Occipital lobe (tissue), 2 donors: ENCODE data around the gene GPBP1L1. TPM values are rescaled to one million over a fixed set of nuclear protein-coding genes. Genes with fewer than 3 reads are reported as not detected.
"Not testable (repeated sequence)": the region's sequence is repeated elsewhere in the genome, so short reads cannot be mapped to it uniquely, and the experiment has no call there.

Experiments
- DNase-seq: peaks from one replicate; lab custom pipeline; 2025; lab: John Stamatoyannopoulos, UW
- total RNA-seq: library from RNA; depleted of rRNA; stranded (reverse); fragments of >200 nt; gene quantifications from one replicate; pipeline ENCODE4 v1.2.3, GENCODE V29; 2014

Gene GPBP1L1
- total RNA-seq, 1 donor from 2014 or later, result 55.4 TPM

DNA sequence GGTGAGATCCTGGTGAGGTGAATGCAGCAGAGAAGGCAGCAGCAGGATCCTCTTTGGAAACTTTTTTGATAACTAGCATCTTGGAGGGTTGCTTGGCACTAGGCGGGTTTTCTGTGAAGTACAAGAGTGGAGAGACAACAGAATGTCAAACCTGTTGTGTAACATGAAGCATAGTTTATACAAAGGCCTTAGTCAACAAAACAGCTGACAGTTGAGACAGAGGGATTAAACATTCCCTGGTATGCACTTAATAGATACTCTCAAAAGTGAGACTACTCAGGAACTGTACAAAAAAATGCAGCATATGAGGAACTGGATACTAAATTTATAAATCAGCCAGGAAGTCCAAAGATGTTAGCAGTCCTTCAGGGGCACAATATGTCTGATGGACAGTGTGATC lies 46.0 kb downstream of the GPBP1L1 start:
- no peak for DNase-seq

DNA sequence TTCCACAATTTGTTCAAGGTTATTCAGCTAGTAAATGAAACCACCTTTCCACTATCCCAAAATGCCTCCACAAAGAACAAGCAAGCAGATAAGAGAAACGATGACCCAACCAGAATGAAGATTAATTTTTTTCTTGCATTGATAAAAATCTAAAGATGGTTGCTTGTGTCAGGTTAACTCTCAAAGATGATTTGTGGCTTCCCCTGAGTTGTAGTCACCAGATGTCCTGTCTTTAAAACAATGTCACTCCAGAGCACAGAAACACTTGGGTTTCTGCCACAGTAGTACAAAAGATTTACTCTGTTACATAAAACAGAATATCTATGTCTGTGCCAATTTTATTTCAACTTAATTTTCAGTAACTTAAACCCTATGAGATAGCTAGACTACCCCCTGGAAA lies 51.1 kb downstream of the GPBP1L1 start:
- DNase-seq, result no peak

DNA sequence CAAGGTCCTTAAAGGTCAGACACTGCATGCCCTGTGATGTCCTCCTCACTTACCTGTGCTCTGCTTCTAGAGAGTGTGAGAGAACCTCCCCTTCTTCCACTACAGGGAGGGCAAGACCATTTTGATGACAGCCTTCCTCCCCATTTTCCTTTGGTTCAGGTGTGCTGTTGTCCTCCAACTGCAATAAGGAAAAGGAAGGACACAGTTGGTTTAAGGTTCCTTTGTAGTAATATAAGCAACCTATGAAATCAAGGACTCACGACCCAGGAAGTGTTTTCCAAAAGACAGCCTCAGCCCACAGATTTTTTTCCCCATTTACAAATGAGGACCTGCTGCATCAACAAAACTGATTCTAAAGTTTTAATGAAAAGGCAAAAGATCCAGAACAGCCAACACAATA lies 55.9 kb downstream of the GPBP1L1 start:
- DNase-seq, result no peak

DNA sequence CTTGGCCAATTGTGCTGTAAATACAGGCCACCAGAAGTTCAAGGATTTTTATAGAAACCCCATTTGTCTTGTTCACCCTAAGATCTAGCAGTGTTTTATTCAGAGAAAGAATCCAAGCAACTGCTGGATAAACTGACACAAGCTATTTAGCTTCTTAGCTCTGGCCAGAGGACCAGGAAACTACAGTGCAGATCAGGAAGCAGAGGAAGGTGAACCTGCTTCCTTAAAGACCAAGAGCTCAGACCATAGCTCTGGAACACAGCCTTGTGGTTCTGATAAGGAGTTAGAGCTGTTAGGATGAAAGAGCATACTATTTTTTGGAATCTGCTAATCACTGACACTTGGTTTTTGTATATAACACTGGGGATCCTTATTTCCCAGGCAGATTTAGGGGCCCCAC lies 57.3 kb downstream of the GPBP1L1 start:
- no peak for DNase-seq

- DNase-seq, result no peak
Observed at GRCh38 chr1:45623972-45624371, 62.4 kb downstream of the GPBP1L1 start, which contains the start of gene CCDC17. Gene CCDC17 (minus strand): TSS chr1:45624054. CDS start chr1:45623909, 145 bp downstream.

GRCh38 chr1:45622524-45623394 lies 63.6 kb downstream of the GPBP1L1 start:
- DNase-seq, result no peak

DNA sequence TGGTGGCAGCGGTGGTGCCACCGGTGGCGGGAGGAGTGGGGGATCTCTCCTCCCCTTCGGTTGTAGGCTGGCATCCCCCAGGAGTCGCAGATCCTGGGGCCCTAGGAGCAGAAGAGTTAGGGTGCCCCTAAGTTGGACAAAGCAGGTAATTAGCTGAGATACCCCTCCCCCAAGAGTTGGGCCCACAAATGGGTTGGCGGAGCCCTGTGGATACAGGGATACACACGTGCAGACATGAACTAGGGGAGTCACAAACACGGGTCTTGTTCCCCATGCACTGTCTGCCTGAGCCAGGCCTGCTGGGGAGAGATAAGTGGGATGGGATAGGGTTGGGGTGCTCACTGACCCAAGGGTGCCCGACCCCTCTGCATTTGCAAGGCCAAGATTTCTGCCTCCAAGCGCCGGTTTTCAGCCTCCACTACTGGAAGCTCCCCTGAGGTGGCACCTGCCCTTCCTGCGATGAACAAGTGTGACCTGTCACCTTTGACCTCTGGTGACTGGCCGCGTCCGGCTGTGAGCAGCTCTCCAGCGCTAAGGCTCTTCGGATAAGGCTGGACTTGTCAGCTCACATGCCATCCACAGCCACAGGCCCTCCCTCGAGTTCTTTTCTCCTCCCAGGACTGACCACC lies 64.3 kb downstream of the GPBP1L1 start:
- no peak for DNase-seq

GRCh38 chr1:45621501-45621836 lies 64.9 kb downstream of the GPBP1L1 start:
- DNase-seq, result no peak

DNA sequence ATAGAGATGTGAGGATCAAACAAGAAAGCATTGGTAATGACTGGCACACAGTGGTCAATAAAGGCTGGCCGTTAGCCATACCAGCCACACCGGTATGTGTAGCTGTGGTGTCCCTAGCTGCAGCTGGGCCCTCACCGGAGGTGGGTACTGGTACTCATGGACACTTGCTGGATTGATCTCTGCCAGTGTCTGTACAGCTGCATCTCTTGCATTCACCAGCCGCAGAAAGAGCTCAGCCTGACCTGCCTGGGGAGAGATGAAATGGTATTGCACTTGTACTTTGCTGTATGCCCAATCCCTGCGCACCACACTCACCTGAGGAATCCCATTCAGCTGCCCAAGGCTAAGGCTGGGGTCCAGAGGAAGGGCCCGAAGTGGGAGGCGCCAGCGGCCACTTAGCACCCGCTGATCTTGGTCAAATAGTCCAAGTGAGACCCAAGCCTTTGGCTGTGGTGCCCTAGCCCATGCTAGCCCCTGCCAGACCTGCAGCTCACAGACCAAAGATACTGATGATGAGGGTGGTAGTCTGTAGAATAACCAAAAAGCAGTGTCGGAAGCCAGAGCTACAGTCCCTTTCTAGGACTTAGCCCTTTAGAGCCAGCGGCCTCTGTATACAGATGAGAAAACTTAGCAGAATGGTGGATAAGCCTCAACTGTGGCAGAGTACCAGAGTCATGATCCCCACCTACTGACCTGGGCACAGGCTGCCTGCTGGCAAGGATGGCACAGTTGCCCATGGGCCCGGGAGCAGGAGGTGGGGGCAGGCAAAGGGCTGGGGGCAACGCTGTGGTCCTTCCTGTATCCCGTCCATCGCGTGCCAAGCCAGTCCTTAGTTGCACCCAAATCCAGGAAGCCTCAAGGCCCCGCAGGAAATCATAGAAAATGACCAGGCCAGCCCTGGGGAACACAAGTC lies 65.5 kb downstream of the GPBP1L1 start:
- DNase-seq, result no peak

- DNase-seq, result no peak
Observed at GRCh38 chr1:45619149-45619921, 67.0 kb downstream of the GPBP1L1 start.

DNA sequence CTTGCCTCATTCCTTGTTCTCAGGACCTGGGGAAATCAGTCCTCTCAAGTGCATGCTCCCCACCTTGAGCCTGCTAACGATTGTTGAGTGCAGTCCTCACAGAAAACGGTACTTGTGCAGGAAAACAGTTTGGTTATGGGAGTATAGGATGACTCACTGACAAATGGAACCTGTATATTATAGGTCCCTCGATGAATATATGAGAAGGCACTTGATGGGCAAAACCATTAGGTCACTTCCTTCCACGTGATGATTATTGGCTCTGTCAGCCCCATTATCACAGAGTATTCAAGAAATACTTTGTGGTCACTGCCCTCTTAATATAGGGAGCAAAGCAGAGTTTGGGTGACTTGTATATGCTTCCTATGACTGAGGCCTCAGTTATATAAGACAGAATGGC lies 68.7 kb downstream of the GPBP1L1 start:
- DNase-seq, result no peak

- DNase-seq, result no peak
Observed at GRCh38 chr1:45615885-45616284, 70.4 kb downstream of the GPBP1L1 start.

DNA sequence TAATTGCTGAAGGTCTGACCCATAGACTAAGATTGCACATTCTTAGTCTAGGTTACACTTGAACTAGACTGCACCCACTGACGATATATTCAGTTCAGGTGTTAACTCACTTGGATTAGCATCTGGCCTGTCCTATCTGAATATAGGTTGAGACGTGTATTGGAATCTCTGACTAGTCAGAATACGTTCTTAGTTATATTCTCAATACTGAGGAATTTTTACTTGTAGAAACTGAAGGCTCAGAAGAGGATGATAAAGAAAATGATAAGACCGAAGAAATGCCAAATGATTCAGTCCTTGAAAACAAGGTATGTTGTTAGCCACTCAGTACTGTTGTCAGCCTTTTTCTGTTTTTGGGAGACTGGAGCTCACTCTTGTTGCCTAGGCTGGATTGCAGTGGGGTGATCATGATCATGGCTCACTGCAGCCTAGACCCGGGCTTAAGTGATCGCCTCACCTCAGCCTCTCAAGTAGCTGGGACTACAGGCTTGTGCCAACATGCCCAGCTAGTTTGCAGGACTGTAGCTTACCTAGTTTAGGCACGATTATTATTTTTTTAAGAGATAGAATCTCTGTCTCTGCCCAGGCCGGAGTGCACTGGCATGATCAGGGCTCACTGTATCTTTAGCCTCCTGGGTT lies 73.3 kb downstream of the GPBP1L1 start:
- no peak for DNase-seq

GRCh38 chr1:45610589-45611226 lies 75.6 kb downstream of the GPBP1L1 start:
- no peak for DNase-seq

GRCh38 chr1:45608175-45609156 lies 77.9 kb downstream of the GPBP1L1 start:
- no peak for DNase-seq

DNA sequence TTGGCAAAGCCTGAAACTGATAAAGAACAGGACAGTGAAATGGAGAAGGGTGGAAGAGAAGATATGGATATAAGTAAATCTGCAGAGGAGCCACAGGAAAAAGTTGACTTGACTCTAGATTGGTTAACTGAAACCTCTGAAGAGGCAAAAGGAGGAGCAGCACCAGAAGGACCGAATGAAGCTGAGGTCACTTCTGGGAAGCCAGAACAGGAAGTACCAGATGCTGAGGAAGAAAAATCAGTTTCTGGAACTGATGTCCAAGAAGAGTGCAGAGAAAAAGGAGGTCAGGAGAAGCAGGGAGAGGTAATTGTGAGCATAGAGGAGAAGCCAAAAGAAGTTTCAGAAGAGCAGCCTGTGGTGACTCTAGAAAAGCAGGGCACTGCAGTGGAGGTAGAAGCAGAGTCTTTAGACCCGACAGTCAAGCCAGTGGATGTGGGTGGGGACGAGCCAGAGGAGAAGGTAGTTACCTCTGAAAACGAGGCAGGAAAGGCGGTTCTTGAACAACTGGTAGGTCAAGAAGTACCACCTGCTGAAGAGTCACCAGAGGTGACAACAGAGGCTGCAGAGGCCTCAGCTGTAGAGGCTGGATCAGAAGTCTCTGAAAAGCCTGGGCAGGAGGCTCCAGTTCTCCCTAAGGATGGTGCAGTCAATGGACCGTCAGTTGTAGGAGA lies 78.8 kb downstream of the GPBP1L1 start:
- no peak for DNase-seq

GRCh38 chr1:45604239-45604638 lies 82.1 kb downstream of the GPBP1L1 start:
- no peak for DNase-seq

- DNase-seq, result not testable (repeated sequence)
Observed at GRCh38 chr1:45596765-45597164, 89.6 kb downstream of the GPBP1L1 start.
